Lower leg skin (tissue), 3 donors: ENCODE measurements around the gene TRIM41.

Experiments used
- CTCF ChIP-seq, 3 donors: fragments of 450-650 bp; IDR thresholded peaks; one replicate each; pipeline ENCODE4 v1.5.1; 2016; ENCODE audit warnings: antibody characterized with exemption in 3 of 3, mild to moderate bottlenecking in 3 of 3, moderate library complexity in 2 of 3
- POLR2A ChIP-seq, 2 donors: fragments of 450-650 bp; IDR thresholded peaks; one replicate each; pipeline ENCODE4 v1.6.1; 2016 to 2017; ENCODE audit warnings: antibody characterized with exemption in 2 of 2, mild to moderate bottlenecking in 1 of 2, moderate library complexity in 1 of 2

- TF ChIP-seq POLR2A (IDR thresholded peaks at IDR 0.05) (no peak), CTCF (IDR thresholded peaks at IDR 0.05) (peak in 1 of 3 donors; percentile 19)
These were observed 1.1 kb upstream of the TRIM41 start for GRCh38 chr5:181221792-181222629.
